Dendritic cell treated with granulocyte-macrophage colony-stimulating factor and Interleukin-4, amounts not matched to agents 40 ng/mL and 50 ng/mL, for 4 days (primary cell): ENCODE results near the gene TMEM39A.
A peak's percentile ranks its signal among the peaks of the same experiment; 100 is the strongest.

Experiments
- H3K27ac Mint-ChIP-seq: one replicate; pipeline ENCODE4 v1.8.0; 2022; ENCODE audit warnings: mild to moderate bottlenecking, mixed read lengths
- H3K27me3 Mint-ChIP-seq: one replicate; pipeline ENCODE4 v1.8.0; 2022; ENCODE audit warnings: mild to moderate bottlenecking, mixed read lengths
- H3K36me3 Mint-ChIP-seq: one replicate; pipeline ENCODE4 v1.8.0; 2022; ENCODE audit warnings: low read depth, mixed read lengths
- H3K4me1 Mint-ChIP-seq: one replicate; pipeline ENCODE4 v1.8.0; 2022; ENCODE audit warnings: low read depth, mixed read lengths
- H3K4me3 Mint-ChIP-seq: one replicate; pipeline ENCODE4 v1.8.0; 2022; ENCODE audit warnings: mild to moderate bottlenecking, moderate library complexity, mixed read lengths
- H3K9me3 Mint-ChIP-seq: one replicate; pipeline ENCODE4 v1.8.0; 2022; ENCODE audit warnings: mixed read lengths
- intact Hi-C: fragments of 100-400 bp; cut with micrococcal nuclease; formaldehyde crosslinking; loops from one replicate; pipeline ENCODE4 v1.15.0; 2022

Gene TMEM39A

DNA sequence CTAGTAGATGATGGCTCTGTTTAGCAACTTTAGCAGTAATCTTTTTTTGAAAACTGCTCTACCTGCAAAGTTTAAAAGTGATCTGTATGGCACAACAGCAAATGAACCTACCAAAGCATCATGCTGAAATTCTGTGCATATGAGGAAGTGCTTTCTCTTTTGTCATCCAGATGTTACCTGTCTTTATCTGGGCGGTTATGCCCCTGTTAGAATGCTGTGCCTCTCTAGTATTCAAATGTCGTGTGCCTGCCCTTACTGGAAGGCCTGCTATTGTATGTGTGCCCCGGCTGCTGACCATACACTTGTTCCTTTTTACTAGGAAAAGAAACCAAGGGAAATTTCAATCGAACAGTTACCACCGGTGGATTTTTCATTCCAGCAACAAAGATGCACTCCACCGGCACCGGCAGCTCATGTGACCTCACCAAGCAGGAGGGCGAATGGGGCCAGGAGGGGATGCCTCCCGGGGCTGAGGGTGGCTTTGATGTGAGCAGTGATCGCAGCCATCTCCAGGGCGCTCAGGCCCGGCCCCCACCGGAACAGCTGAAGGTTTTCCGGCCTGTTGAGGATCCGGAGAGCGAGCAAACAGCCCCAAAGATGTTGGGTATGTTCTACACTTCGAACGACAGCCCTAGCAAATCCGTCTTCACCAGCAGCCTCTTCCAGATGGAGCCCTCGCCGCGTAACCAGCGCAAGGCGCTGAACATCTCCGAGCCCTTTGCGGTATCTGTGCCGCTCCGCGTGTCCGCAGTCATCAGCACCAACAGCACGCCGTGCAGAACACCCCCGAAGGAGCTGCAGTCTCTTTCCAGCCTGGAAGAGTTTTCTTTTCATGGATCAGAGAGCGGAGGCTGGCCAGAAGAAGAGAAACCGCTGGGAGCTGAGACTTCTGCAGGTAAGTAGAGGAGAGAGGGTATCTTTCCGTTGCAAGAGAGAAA lies 61.6 kb downstream of the TMEM39A start:
- Mint-ChIP-seq H3K9me3 (no peaks in the 10 kb centered on the region), H3K27me3 (no peaks in the 10 kb centered on the region), H3K36me3 (peaks cover 96% of the 10 kb centered on the region), H3K4me3 (no peak overlapping the region), H3K27ac (no peak overlapping the region), H3K4me1 (no peaks in the 10 kb centered on the region)
- intact Hi-C loops, result no loop called here

DNA sequence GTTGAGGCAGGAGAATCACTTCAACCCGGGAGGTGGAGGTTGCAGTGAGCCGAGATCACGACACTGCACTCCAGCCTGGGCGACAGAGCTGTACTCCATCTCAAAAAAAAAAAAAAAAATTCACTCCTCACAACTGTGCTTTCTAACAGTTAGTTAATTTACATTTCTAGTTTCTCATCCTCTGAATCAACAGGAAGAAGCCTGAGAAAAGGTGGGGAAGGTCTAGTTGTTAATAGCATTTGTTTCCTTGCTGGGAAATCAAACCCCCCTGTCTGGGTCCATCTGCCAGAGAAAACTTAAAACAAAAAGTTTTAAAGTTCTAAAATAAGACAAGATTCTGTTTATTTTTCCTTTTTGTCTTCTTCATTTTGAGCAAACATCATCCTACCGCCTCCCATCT lies 62.3 kb downstream of the TMEM39A start:
- intact Hi-C loops, result no loop called here
- Mint-ChIP-seq H3K27me3 (no peaks in the 10 kb centered on the region), H3K9me3 (no peaks in the 10 kb centered on the region), H3K4me3 (no peak overlapping the region), H3K4me1 (no peaks in the 10 kb centered on the region), H3K27ac (no peak overlapping the region), H3K36me3 (peaks cover 96% of the 10 kb centered on the region)

DNA sequence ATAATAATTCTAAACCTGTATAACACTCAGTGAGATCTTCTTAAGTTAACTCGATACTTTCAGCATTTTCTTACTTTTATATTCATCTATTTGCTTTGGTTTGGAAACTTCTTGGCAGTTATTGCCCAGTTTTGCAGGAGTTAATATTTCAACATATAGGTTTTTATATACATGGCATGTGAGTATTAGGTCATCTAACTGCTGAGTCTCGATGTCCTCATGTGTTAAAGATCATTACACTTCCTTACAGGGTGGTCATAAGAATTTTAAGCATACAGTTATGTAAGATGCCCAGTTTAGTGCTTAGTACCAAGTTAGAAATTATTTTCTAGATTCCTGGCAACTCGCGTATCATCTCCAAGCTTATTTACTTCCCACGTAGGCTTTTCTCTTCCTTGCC lies 62.9 kb downstream of the TMEM39A start:
- no peak overlapping the region for H3K27ac Mint-ChIP-seq
- H3K4me1 Mint-ChIP-seq, result no peaks in the 10 kb centered on the region
- H3K27me3 Mint-ChIP-seq, result no peaks in the 10 kb centered on the region
- no peak overlapping the region for H3K4me3 Mint-ChIP-seq
- intact Hi-C loops, result no loop called here
- no peaks in the 10 kb centered on the region for H3K9me3 Mint-ChIP-seq
- H3K36me3 Mint-ChIP-seq, result peaks cover 96% of the 10 kb centered on the region

DNA sequence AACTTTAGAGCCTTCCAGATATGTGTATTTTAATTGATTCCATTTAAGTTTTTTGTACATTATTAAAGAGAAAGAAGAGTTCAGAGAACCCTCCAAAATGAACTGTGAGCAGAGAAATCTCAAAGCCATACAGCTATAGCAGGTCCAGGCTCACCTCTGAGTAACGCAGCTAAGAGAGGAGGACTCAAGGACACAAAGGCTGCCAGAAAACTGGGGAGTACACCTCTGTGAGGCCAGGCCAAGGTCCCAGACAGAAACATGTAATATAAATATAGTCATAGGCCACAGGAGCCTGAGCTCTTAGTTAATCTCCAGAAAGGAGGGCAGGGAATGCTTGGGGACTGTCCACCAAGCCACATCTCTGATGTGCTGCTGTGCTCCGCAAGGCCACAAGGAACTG lies 66.5 kb downstream of the TMEM39A start:
- H3K4me1 Mint-ChIP-seq, result no peaks in the 10 kb centered on the region
- peak overlapping the region; percentile 53 for H3K27ac Mint-ChIP-seq
- intact Hi-C loops, result no loop called here
- H3K4me3 Mint-ChIP-seq, result no peak overlapping the region
- no peaks in the 10 kb centered on the region for H3K27me3 Mint-ChIP-seq
- peaks cover 96% of the 10 kb centered on the region for H3K36me3 Mint-ChIP-seq
- no peaks in the 10 kb centered on the region for H3K9me3 Mint-ChIP-seq

DNA sequence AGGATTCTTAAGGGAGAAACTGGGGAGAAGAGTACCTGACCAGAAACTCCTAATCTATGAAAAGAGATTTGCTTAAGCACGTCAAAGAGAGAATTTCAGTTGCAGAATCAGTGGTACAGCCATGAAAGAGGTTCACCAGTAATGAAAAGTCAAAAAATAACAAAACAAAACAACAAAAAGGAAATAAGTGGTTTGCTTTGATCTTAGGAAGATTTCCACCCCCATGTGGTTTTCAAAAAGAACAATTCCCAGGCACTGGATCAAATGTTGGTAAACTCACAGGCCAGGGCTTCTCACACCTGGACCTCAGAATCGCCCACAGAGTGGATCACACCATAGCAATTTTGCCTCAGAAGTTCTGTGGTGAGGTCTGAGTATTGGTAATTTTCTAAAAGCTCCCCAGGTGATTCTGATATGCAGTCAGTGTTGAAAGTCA lies 67.5 kb downstream of the TMEM39A start:
- H3K4me1 Mint-ChIP-seq, result no peaks in the 10 kb centered on the region
- intact Hi-C loops, result no loop called here
- peaks cover 96% of the 10 kb centered on the region for H3K36me3 Mint-ChIP-seq
- no peaks in the 10 kb centered on the region for H3K9me3 Mint-ChIP-seq
- no peaks in the 10 kb centered on the region for H3K27me3 Mint-ChIP-seq
- H3K4me3 Mint-ChIP-seq, result no peak overlapping the region
- H3K27ac Mint-ChIP-seq, result no peak overlapping the region

DNA sequence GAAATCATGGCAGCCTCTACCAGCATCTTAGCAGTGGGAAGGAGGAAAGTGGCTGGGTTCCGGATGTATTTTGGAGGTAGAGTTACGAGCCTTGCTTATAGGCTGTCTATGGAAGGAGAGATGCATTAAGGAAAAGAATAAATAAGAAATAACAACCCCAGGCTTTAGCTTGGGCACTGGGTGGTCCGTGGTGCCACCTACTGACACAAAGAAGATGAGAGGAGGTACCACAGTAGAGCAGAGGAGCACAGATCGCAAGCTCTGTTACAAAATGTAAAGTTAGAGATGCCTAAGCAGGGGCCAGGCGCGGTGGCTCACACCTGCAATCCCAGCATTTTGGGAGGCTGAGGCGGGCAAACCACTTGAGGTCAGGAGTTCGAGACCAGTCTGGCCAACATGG lies 74.8 kb downstream of the TMEM39A start:
- Mint-ChIP-seq H3K9me3 (no peaks in the 10 kb centered on the region), H3K36me3 (peaks cover 98% of the 10 kb centered on the region), H3K4me3 (no peak overlapping the region), H3K27me3 (no peaks in the 10 kb centered on the region), H3K27ac (no peak overlapping the region), H3K4me1 (no peaks in the 10 kb centered on the region)
- intact Hi-C loops, result no loop called here

DNA sequence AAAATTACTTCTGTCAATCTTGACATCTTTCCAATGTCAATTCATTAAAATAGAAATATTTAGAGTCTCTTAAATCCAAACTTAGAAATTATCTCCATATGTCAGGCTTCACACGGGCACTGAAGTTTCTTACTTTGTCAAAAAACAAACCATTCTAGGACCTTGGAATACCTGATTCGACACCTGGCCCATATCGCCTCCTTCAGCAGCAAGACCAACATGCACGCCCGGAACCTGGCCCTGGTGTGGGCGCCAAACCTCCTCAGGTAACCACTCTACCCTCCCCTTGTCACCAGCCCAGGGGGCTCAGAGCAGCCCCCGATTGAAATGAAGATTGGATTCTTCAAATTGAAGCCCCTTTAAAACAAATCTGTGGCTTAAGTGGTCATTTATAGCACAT lies 81.3 kb downstream of the TMEM39A start:
- no peaks in the 10 kb centered on the region for H3K9me3 Mint-ChIP-seq
- intact Hi-C loops, result no loop called here
- no peak overlapping the region for H3K4me3 Mint-ChIP-seq
- no peaks in the 10 kb centered on the region for H3K27me3 Mint-ChIP-seq
- H3K4me1 Mint-ChIP-seq, result peaks cover 4% of the 10 kb centered on the region
- H3K27ac Mint-ChIP-seq, result no peak overlapping the region
- peaks cover 100% of the 10 kb centered on the region for H3K36me3 Mint-ChIP-seq

DNA sequence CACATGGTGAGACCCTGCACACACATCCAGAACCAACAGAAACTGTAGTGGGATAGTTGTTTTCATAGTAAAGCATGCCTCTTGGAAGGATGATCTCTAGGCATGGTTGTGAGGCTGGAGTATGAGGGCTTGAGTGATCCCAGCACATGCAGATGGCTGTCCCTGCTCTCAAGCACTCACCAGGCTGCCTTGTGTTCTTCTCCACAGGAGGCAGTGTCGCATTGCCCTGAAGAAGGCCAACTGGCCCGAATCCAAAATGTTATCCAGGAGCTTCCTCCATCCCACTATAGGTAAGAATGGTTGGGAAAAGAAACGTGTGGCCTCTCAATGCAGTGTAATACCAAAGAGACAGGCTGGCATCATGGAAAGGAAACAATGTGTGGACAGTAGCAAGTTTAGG lies 82.7 kb downstream of the TMEM39A start:
- Mint-ChIP-seq H3K4me3 (no peak overlapping the region), H3K27ac (no peak overlapping the region), H3K36me3 (peaks cover 100% of the 10 kb centered on the region), H3K27me3 (no peaks in the 10 kb centered on the region), H3K4me1 (peaks cover 5% of the 10 kb centered on the region), H3K9me3 (no peaks in the 10 kb centered on the region)
- intact Hi-C loops, result no loop called here
